GM18870 (cell line): ENCODE data around the gene CYB561A3.

Experiments used
- ATAC-seq: cut with Tn5 transposase; IDR thresholded peaks from one replicate; pipeline ENCODE4 v1.9.1; 2021; ENCODE audit warnings: moderate library complexity; ENCODE audit not compliant: unreplicated experiment

Gene CYB561A3

DNA sequence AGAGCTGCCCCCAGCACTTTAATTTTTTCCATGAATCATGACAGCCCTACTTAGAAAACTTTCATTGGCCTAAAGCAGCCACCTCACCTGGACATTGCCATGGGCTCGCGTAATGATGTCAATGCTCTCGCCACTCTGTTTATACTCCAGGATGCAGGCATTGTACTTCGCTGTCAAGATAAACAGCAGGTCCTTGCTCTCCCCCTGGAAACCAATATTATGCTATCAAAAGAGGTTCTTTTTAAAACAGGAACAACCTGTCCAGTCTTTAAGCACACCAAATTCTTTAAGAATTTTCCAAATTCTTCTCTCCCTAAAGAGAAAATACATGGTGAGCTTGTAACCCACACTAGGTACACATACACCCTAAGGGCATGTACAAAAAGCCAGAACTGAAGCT is 31.8 kb downstream of the CYB561A3 start:
- ATAC-seq = no peak

DNA sequence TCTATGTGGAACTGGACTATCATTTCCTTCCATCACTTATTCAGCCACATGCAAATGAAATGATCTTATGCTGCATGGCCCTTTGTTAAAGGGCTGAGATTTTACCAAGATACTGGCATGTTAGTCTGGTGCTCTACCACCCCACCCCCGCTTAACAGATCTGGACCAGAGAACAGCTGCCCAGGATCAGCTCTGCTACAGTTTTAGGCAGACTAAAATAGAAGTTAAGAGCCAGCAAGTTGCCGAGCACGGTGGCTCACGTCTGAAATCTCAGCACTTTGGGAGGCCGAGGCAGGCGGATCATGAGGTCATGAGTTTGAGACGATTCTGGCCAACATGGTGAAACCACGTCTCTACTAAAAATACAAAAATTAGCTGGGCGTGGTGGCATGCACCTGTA is 33.3 kb downstream of the CYB561A3 start:
- no peak for ATAC-seq

DNA sequence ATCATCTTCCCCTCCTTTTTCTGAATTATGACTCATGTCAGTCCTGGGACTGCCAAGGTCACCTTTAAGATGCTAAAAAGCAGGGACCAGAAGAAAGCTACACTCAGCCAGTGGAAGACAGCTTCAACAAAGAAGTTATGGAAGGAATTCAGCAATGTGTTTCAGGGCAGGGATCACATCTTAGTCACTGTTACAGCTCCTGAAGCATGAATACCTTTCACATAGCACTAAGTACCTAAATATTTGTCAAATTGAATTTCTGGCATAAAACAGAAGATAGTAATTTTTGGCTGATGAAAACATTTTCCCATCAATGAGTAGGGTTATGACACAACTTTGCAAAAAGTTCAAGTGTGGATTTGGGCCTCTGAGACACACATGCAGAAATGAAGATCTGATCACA is 34.0 kb downstream of the CYB561A3 start:
- no peak for ATAC-seq

DNA sequence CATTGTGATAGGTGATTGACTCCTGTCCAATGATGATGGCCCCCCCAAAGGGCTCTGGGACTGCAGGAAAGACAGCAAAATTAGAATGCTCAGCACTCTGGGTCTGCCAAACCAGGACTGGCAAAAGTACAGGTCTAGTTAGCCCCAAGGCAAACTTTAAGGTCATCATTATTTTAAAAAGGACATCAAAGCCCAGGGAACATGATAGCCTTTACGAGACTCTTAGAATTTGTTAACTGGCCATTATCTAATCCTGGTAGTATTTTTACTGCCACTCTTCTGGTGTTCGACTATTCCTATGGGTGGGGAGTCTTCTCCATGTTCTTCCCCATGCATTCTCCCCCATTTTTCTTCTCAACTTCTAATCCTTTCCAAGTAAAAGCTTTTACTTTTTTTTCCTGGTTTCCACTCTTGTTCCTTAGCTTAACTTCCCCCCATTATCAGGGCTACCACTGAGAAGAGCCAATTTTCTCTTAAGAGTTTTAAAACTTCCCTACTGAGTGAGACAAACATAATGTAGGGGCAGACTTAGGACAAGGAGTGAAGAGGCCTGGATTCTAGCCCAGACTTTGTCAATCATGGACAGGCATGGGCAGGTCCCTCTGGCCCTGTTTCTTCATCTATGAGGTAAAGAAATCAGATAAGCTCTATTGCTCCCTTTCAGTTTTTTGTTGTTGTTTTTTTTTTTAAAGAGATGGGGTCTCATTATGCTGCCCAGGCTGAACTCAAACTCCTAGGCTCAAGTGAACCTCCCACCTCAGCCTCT is 35.9 kb downstream of the CYB561A3 start:
- ATAC-seq = no peak

DNA sequence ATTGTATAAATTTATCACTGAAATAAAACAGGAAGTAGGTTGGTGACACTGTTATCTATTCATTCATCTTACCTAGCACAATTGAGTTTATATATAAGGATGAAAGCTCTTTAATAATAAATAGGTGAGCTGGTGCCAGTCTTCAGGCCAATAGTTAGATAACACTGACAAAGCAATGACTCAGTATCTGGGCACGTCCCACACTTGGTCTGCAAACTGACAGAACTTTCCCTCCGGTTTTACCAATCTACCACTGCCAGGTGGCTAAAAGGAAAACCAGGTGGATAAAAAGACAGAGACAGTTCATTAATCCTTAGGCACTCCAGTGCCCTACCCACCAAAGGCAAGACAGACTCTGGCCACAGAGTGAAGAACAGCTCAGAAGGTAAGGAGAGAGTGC is 46.4 kb downstream of the CYB561A3 start:
- ATAC-seq = no peak

DNA sequence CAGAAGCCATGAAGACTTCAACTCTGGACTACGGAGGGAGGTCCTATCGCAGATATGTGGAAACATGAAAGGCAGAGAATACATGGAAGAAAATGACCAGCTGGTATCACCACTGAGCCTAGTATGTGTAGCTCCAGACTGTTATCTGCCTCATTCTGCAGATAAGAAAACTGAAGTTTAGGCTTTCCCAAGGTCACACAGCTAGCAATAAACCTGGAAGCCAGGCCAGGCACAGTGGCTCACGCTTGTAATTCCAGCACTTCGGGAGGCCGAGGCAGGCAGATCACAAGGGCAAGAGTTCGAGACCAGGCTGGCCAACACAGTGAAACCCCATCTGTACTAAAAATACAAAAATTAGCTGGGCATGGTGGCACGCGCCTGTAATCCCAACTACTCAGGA is 50.9 kb downstream of the CYB561A3 start:
- ATAC-seq = no peak

DNA sequence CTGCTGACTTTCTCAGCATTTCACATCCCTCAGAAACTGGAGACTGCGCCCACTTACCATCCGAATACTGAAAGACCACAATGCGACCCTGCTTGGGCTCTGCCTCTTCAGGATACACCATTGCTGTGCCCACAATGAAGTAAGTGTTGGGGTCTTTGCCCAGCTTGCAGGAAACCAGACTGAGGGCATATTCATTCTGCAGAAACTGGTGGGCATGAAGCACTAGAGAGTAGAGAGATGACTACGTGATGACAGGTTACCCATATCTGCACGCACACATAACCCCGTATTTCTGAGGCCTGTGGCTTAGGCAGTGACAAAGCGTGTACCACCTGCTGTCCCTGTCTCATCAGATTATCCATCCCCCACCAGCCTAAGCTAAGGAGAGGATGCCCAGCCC is 51.9 kb downstream of the CYB561A3 start:
- ATAC-seq = no peak

DNA sequence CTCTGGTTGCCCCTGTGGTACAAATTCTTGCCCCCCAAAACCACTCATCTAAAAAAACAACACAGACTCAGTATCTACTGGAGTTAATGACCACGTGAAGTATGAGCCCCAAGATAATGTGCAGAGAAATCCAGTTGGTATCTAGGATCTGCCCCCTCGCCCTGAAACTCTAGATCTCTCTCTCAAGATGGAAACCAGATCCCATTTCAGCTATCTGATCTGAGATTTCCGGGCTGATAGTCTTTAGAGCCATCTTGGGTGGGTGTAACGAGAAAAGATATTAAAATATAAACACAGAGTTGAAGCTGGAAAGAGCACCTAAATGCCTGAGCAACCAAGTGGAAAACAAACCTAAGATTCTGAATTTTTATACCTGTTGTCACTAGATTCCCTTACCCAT is 52.5 kb downstream of the CYB561A3 start:
- ATAC-seq = no peak

DNA sequence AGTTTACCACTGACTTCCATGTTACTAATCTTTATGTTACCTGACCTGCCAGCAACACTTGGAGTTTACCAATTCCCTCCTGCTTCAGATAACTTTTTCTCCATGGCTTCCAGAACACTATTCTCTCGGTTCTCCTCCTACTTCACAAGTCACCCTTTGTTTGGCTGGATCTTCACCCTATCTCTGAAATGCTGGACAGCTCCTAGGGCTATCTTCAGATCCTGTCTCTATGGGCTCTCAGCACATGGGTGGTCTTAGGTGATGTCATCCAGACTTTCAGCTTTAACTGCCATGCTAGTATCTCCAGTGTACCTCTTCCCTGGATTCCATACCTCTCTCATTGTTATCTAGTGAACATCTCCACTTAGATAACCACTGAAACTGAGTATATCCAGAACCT is 54.3 kb downstream of the CYB561A3 start:
- ATAC-seq = no peak

DNA sequence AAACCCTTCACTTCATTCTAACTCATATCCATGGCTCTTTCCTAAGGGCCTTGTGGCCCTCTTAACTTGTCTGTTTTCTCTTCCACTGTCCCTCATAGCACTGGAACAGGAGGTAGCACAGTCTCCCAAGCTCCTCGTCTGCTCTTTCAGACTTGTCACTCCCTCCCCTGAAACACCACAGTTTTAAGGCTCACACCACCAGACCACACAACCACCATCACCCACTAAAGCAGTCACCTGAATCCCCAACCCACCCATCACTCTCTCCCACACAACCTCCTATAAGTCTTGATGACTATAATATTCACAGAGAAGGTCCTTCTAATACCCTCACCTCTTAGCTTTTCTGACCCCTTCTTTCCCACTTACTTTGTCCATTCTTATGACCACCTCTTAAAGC is 55.5 kb downstream of the CYB561A3 start:
- ATAC-seq = no peak

DNA sequence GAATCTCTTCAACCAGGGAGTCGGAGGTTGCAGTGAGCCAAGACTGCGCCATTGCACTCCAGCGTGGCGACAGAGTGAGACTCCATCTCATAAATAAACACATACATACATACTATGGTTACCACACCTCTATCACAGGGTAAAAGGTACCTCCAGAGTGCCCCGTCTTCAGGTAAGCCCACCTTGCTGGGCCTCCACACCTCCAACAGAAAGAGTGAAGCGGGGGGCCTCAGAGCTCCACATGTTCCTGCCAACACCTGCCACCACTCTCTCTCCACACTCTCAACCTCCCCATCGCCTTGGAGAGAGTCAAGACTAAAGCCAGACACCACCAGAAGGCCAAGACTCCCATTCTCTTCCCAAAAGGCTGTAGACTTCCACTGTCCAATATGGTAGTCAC is 56.3 kb downstream of the CYB561A3 start:
- no peak for ATAC-seq

DNA sequence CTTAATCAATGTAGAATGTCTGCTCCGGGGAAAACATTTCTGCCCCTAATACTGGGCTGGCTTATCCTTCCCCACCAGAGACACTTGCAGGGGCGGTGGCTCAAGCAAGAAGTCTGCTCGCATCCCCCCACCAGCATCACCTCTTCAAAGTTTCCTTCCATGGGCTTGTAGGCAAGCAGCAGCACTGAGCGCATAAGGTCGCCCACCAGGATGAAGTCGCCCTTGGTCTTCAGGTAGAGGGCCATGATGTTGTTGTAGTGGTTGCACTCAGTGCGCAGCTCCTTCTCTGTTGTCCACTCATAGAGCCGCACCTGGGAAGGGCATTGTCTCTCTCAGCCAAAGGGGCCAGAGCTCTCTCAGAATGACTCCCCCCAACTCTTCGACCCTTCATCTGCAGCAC is 58.0 kb downstream of the CYB561A3 start:
- ATAC-seq = no peak

DNA sequence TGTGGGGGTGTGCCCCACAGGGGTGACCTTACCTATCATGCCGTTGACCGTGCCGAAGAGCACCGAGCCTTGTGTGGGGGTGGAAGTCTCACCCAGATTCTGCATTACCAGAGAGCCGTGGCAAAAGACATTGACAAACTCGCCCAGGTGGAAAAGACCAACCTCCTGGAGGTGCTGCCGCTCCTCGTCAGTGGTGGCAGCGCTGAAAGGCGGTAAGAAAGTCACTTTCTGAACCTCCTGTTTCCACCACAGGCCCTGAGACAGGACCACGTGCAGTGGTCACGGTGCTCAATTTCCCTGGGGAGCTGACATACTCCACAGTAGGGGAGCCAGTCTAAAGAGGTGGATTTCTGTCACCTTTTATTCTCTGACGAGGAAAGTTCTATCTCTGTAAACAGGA is 59.1 kb downstream of the CYB561A3 start:
- no peak for ATAC-seq
